GM12891 (cell line): ENCODE results near the gene SYNDIG1L.
A peak's percentile ranks its signal among the peaks of the same experiment; 100 is the strongest.

ENCODE experiments used
- DNase-seq: peaks from one replicate; pipeline ENCODE4 v3.0.0; 2011; ENCODE audit warnings: low spot score; ENCODE audit not compliant: insufficient read length
- FAIRE-seq: peaks from 2 replicates; lab custom pipeline; 2011; peaks lifted over from hg19 to GRCh38; lab: Jason Lieb, UNC
- PAX5 ChIP-seq: IDR thresholded peaks from 2 replicates; pipeline ENCODE4 v1.6.1; 2011; ENCODE audit warnings: low read length, moderate library complexity, mild to moderate bottlenecking; ENCODE audit not compliant: insufficient read depth, severe bottlenecking
- POLR2A ChIP-seq: IDR thresholded peaks from 2 replicates; pipeline ENCODE4 v1.6.1; 2011; ENCODE audit warnings: low read depth, low read length, control low read depth
- POLR2AphosphoS5 ChIP-seq: IDR thresholded peaks from 2 replicates; pipeline ENCODE4 v1.6.1; 2011; ENCODE audit warnings: low read depth, low read length, control low read depth
- POU2F2 ChIP-seq: IDR thresholded peaks from 2 replicates; pipeline ENCODE4 v1.6.1; 2011; ENCODE audit warnings: low read depth, mild to moderate bottlenecking, control low read depth, low read length, moderate library complexity
- SPI1 ChIP-seq: IDR thresholded peaks from 2 replicates; pipeline ENCODE4 v1.6.1; 2011; ENCODE audit warnings: low read depth, low read length, control low read depth
- TAF1 ChIP-seq: IDR thresholded peaks from 2 replicates; pipeline ENCODE4 v1.6.1; 2011; ENCODE audit warnings: low read depth, low read length, control low read depth

SYNDIG1L gene

DNA sequence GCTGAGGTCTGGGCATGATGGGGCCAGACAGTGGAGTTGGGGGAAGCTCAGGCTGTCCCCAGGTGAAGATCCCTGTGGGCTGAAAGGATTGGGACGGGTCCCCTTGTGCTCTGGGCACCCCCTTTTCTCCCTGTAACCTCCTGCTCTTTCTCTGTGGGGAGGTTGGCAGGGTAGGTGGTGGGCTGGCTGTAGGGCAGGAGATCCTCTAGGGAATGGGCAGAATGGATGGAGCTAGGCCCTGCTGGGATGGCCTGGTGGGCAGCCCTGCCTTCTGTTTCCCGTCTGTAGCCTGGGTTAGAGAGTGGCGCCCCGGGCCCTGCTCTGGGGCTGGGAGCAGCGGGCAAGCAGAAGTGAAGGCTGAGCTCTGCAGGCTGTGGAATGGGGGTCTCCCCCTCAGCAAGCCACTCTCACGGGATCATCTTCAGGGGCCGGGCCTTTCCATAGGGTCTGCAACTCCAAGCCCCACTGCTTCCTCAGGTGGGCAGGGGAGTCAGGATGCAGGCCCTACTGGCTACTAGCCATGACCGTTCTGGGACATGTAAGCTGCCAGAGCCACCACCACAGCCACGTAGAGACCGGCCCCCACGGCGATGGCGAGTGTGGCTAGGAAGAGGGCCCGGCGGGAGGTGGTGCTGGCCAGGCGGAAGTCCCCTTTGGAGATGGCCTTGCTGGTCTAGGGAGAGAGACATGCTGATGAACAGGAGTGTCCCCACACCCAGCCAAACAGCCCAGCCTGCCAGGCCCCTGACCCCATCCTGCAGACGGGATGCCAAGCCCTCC lies 18.8 kb downstream of the SYNDIG1L start:
- DNase-seq (no peak), FAIRE-seq (no peak)
- TF ChIP-seq POU2F2 (no peak), PAX5 (no peak), POLR2AphosphoS5 (no peak), POLR2A (no peak), SPI1 (no peak), TAF1 (no peak)

DNA sequence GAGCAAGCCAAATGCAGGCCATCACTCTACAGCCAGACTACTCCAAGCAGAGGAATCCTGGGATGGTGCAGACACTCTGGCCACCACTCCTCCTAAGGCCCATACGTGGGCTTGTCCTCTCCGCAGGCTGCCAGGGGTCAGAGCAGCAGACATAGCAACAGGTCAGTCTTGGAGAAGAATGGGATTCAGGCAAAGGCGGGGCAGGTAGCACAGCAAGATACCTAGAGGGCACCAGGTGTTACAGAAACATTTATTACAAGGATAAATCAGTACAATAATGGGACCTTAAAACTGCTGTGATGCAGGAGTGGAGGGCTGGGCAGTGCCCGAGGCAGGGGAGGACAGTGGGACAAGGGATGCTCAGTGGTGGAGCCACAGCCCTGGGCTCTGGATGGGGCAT lies 20.3 kb downstream of the SYNDIG1L start:
- DNase-seq (no peak), FAIRE-seq (no peak)
- TF ChIP-seq POLR2A: no peak
- TF ChIP-seq TAF1: no peak
- TF ChIP-seq POLR2AphosphoS5: no peak
- TF ChIP-seq PAX5: no peak
- no peak for TF ChIP-seq POU2F2
- TF ChIP-seq SPI1: no peak

GRCh38 chr14:74404435-74404834 lies 21.6 kb downstream of the SYNDIG1L start:
- no peak for DNase-seq
- FAIRE-seq: no peak
- TF ChIP-seq POU2F2: no peak
- no peak for TF ChIP-seq TAF1
- TF ChIP-seq PAX5: no peak
- no peak for TF ChIP-seq POLR2AphosphoS5
- TF ChIP-seq SPI1: no peak
- no peak for TF ChIP-seq POLR2A

DNA sequence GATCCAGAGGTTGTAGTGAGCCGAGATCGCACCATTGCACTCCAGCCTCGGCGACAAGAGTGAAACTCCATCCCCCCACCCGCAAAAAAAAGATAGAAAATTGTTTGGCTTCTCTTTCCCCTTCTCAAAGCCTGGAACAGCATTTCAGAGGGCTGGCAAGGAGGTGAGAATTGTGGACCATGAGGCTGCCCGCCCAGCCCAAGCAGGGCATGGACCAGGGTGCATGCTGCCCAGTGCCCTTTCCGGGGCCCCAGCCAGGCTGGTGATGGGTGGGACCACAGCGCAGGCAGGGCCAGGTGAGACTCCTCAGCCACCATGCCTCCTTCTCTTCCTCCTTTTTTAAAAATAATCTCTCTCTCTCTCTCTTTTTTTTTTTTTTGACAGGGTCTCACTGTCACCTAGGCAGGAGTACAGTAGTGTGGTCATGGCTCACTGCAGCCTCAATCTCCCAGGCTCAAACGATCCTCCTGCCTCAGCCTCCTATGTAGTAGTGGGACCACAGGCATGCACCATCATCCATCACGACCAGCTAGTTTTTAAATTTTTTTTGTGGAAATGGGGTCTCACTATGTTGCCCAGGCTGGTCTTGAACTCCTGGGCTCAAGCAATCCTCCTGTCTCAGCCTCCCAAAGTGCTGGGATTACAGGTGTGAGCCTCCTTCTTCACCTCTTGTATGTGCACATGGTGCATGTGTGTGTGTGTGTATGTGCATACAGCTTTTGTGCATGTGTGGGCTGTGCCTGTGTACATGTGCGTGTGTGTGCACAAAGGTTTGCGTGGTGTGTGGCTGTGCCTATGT lies 22.2 kb downstream of the SYNDIG1L start:
- DNase-seq (no peak), FAIRE-seq (peak; percentile 77)
- TF ChIP-seq POLR2AphosphoS5 (no peak), POLR2A (no peak), PAX5 (no peak), TAF1 (no peak), SPI1 (no peak), POU2F2 (no peak)

GRCh38 chr14:74402401-74403251 lies 23.4 kb downstream of the SYNDIG1L start:
- peak; percentile 55 for FAIRE-seq
- TF ChIP-seq POLR2AphosphoS5: no peak
- no peak for TF ChIP-seq POU2F2
- TF ChIP-seq TAF1: no peak
- TF ChIP-seq SPI1: no peak
- no peak for TF ChIP-seq POLR2A
- TF ChIP-seq PAX5: no peak
- no peak for DNase-seq

DNA sequence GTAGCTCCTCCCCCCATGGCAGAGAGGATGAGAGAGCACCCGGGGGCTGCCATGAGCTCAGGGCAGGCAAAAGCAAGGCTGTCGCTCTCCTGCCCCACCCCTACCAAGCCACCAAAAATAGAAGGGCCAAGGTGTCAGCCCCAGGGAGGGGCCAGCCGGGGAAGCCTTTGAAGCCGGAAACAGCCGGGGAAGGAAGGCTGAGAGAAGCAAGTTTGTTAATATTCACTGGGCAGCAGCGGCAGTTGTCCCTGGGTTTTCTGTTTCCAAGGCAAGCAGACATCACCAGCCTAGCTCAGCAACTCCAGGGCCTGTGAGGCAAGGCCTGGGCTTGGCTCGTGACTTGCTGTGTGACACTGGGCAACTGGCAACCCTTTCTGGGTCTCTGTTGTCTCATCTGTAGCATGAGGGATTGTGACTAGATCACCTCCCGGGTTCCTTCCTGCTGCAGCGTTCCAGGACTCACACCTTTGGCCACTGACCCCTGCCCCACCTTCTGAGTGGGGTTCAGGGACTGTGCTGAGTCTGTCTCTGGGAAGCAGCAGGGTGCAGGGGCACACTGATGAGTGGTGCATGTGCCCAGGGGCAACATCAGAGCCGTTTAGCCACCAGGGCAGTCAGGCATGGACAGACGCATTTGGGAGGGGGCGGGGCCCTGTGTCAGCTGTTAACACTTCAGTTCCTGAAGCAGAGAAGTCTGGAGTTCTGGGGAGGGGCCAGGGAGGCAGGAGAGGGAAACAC lies 24.3 kb downstream of the SYNDIG1L start:
- DNase-seq (peak; percentile 77), FAIRE-seq (peak; percentile 90)
- TF ChIP-seq POU2F2 (no peak), PAX5 (no peak), POLR2A (no peak), POLR2AphosphoS5 (no peak), SPI1 (no peak), TAF1 (no peak; the same call in 1 of the 2 replicates)

GRCh38 chr14:74400919-74401503 lies 25.0 kb downstream of the SYNDIG1L start:
- peak; percentile 48 for FAIRE-seq
- no peak for TF ChIP-seq TAF1
- TF ChIP-seq POU2F2: no peak
- no peak for TF ChIP-seq POLR2AphosphoS5
- no peak for TF ChIP-seq PAX5
- TF ChIP-seq POLR2A: no peak
- no peak for TF ChIP-seq SPI1

DNA sequence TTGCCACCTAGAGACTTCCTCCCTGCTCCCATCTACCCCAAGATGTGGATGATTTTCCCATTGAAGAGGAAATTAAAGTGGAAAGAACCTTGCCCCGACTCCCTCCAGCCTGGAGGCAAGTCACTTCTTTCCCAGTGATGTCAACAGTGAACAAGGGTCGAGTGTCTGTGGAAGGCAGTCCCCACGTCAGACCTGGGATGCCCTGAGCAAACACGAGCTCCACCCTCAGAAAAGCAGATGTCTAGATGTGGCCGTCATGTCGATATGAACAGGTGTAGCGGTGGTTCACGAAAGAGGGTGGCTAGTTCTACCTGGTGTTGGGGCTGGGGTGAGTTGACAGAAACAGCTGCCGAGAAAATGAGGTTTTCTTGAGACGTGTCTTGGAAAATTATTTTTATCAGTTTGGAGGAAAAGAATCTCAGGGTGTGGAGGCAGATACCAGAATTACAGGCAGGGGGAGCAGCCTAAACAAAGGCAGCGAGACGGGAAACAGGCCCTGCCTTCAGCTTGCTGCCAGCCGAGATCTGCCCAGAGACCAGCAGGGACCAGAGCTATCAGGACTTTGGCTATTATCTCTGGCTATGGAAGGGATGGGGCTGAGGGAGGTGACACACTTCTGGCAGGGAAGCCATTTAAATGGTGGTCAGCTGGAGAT lies 25.9 kb downstream of the SYNDIG1L start:
- TF ChIP-seq POLR2A (no peak), POU2F2 (no peak), PAX5 (no peak), SPI1 (no peak), POLR2AphosphoS5 (no peak), TAF1 (no peak)
- no peak for DNase-seq
- peak; percentile 62 for FAIRE-seq

More at GRCh38 chr14:74400919-74401503, 25.0 kb downstream of the SYNDIG1L start:
- no peak for DNase-seq
